ENCODE results near the gene NECAB3. TPM values are rescaled to one million over a fixed set of nuclear protein-coding genes. Genes with fewer than 3 reads are reported as not detected.

NECAB3 gene
- total RNA-seq, 2 donors from 2014 or later = 24.0 to 29.6 TPM

- no peaks in the 10 kb centered on the region for H3K27me3 ChIP-seq (replicated peaks; ENCODE audit: insufficient read depth)
- peaks cover 10 to 23% of the 10 kb centered on the region in 2 donors for H3K4me1 ChIP-seq (ENCODE audit: control insufficient read depth in 1 of 2, low read depth in 2 of 2)
- DNase-seq (ENCODE audit: low spot score) (no peak), ATAC-seq (ENCODE audit: insufficient number of reproducible peaks, low FRiP score, low read depth) (no peak)
- no peak overlapping the region for H3K27ac ChIP-seq
- no peak overlapping the region for H3K4me3 ChIP-seq
- H3K9me3 ChIP-seq = no peaks in the 10 kb centered on the region
- TF ChIP-seq CTCF (IDR thresholded peaks at IDR 0.05) = no peak
- no peaks in the 10 kb centered on the region for H3K36me3 ChIP-seq
Observed at GRCh38 chr20:33688938-33689424, 14.8 kb upstream of the NECAB3 start.

- H3K4me3 ChIP-seq = no peak overlapping the region
- ATAC-seq (ENCODE audit: insufficient number of reproducible peaks, low FRiP score, low read depth) (no peak), DNase-seq (ENCODE audit: low spot score) (no peak)
- H3K36me3 ChIP-seq = no peaks in the 10 kb centered on the region
- peaks cover 5 to 16% of the 10 kb centered on the region in 2 donors for H3K4me1 ChIP-seq (ENCODE audit: control insufficient read depth in 1 of 2, low read depth in 2 of 2)
- no peaks in the 10 kb centered on the region for H3K9me3 ChIP-seq
- no peak overlapping the region for H3K27ac ChIP-seq
- TF ChIP-seq CTCF (IDR thresholded peaks at IDR 0.05) = no peak
- H3K27me3 ChIP-seq (replicated peaks; ENCODE audit: insufficient read depth) = no peaks in the 10 kb centered on the region
Observed at GRCh38 chr20:33687993-33688937, 14.0 kb upstream of the NECAB3 start.

GRCh38 chr20:33687370-33687915 lies 13.2 kb upstream of the NECAB3 start:
- TF ChIP-seq CTCF (IDR thresholded peaks at IDR 0.05) = no peak
- Histone ChIP-seq H3K4me1 (ENCODE audit: control insufficient read depth in 1 of 2, low read depth in 2 of 2) (peaks cover 5 to 13% of the 10 kb centered on the region in 2 donors), H3K27me3 (replicated peaks; ENCODE audit: insufficient read depth) (no peaks in the 10 kb centered on the region), H3K9me3 (no peaks in the 10 kb centered on the region), H3K27ac (no peak overlapping the region), H3K4me3 (no peak overlapping the region), H3K36me3 (no peaks in the 10 kb centered on the region)
- DNase-seq (ENCODE audit: low spot score) = no peak
- ATAC-seq (ENCODE audit: insufficient number of reproducible peaks, low FRiP score, low read depth) = no peak

GRCh38 chr20:33686984-33687366 lies 12.7 kb upstream of the NECAB3 start:
- Histone ChIP-seq H3K9me3 (no peaks in the 10 kb centered on the region), H3K4me3 (peak overlapping the region; percentile 60), H3K36me3 (no peaks in the 10 kb centered on the region), H3K4me1 (ENCODE audit: control insufficient read depth in 1 of 2, low read depth in 2 of 2) (peaks cover 5 to 13% of the 10 kb centered on the region in 2 donors), H3K27me3 (replicated peaks; ENCODE audit: insufficient read depth) (no peaks in the 10 kb centered on the region), H3K27ac (peak overlapping the region; percentile 16 to 32)
- ATAC-seq (ENCODE audit: insufficient number of reproducible peaks, low FRiP score, low read depth) (no peak), DNase-seq (ENCODE audit: low spot score) (no peak)
- no peak for TF ChIP-seq CTCF (IDR thresholded peaks at IDR 0.05)
